ENCODE data around the gene CYP4F22.
"Not testable (repeated sequence)": the region's sequence is repeated elsewhere in the genome, so short reads cannot be mapped to it uniquely, and the experiment has no call there.

DNA sequence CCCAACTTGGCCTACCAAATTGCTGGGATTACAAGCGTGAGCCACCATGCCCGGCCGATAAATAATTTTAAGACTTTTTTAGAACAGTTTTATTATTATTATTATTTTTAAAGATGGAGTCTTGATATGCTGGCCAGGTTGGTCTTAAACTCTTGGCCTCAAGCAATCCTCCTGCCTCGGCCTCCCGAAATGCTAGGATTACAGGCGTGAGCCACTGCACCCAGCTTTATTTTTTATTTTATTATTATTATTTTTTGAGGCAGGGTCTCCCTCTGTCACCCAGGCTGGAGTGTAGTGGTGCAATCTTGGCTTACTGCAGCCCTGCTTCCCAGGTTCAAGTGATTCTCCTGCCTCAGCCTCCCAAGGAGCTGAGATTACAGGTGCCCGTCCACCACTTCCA, 27.3 kb upstream of the CYP4F22 start:
- not testable (repeated sequence) for TF ChIP-seq POLR2A, SPI1, POLR2AphosphoS5, TAF1 (IDR thresholded peaks at IDR 0.05; ENCODE audit: low read depth, low read length)
